Measurements from ENCODE around the gene HNRNPK.

DNA sequence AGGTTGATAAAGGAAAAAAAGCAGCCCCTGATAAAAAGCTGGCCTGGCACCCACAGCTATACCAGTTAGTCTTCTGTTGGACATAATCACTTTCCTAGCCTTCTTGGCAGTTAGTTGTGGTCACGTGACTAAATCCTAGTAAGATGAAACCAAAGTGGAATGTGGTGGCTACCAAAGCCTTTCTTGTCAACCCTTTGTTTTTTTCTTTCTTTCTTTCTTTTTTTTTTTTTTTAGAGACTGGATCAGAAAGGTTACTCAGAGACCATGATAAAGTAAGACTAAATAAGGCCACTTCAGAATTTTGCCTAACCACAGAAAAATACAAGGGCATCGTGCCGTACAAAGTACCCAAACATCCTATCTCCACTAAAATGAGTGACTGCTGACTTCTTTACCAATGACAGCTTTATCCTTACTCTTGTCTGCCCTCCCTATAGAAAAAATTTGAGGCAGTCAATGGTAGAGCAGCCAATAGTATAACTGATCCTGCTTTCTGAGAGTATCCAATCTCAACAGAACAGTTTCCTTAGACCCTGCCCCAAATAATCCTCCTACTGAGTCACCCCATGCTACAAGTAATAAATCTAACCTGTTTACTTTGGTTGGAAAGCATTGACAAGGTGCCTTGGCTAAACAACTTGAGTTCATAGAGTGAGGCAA, 44.6 kb downstream of the HNRNPK start:
- TF ChIP-seq, protein P1, sequence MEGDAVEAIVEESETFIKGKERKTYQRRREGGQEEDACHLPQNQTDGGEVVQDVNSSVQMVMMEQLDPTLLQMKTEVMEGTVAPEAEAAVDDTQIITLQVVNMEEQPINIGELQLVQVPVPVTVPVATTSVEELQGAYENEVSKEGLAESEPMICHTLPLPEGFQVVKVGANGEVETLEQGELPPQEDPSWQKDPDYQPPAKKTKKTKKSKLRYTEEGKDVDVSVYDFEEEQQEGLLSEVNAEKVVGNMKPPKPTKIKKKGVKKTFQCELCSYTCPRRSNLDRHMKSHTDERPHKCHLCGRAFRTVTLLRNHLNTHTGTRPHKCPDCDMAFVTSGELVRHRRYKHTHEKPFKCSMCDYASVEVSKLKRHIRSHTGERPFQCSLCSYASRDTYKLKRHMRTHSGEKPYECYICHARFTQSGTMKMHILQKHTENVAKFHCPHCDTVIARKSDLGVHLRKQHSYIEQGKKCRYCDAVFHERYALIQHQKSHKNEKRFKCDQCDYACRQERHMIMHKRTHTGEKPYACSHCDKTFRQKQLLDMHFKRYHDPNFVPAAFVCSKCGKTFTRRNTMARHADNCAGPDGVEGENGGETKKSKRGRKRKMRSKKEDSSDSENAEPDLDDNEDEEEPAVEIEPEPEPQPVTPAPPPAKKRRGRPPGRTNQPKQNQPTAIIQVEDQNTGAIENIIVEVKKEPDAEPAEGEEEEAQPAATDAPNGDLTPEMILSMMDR (IDR thresholded peaks at IDR 0.05): no peak
- no peak for TF ChIP-seq POLR2AphosphoS5 (IDR thresholded peaks at IDR 0.05)
